GDM1 (cell line): ENCODE data around the gene ZP3.
"Not testable (repeated sequence)": the region's sequence is repeated elsewhere in the genome, so short reads cannot be mapped to it uniquely, and the experiment has no call there.

Experiments used
- DNase-seq: peaks from one replicate; lab custom pipeline; 2025; lab: John Stamatoyannopoulos, UW

ZP3 gene

GRCh38 chr7:76424413-76425111 is at the start of gene ZP3:
ZP3 (plus strand) TSS chr7:76424950; CDS start chr7:76424965, 15 bp downstream.
- DNase-seq, result no peak

- no peak for DNase-seq
Observed at GRCh38 chr7:76375251-76375650, 49.5 kb upstream of the ZP3 start.

- no peak for DNase-seq
Observed at GRCh38 chr7:76377186-76377918, 47.4 kb upstream of the ZP3 start.

GRCh38 chr7:76380623-76380966 is 44.2 kb upstream of the ZP3 start:
- DNase-seq, result no peak

GRCh38 chr7:76381814-76382213 is 42.9 kb upstream of the ZP3 start:
- no peak for DNase-seq

GRCh38 chr7:76383089-76383944 is 41.4 kb upstream of the ZP3 start:
- DNase-seq, result no peak

GRCh38 chr7:76386691-76387260 is 38.0 kb upstream of the ZP3 start:
- DNase-seq, result no peak

- DNase-seq, result not testable (repeated sequence)
Observed at GRCh38 chr7:76387789-76388188, 37.0 kb upstream of the ZP3 start.

GRCh38 chr7:76390092-76390491 is 34.7 kb upstream of the ZP3 start:
- no peak for DNase-seq

GRCh38 chr7:76392531-76393115 is 32.1 kb upstream of the ZP3 start:
- DNase-seq, result no peak

GRCh38 chr7:76393116-76394031 is 31.4 kb upstream of the ZP3 start:
- DNase-seq, result peak; percentile 83

- DNase-seq, result no peak
Observed at GRCh38 chr7:76394957-76395356, 29.8 kb upstream of the ZP3 start.

GRCh38 chr7:76395605-76395964 is 29.2 kb upstream of the ZP3 start:
- DNase-seq, result not testable (repeated sequence)

- DNase-seq, result no peak
Observed at GRCh38 chr7:76395965-76396726, 28.6 kb upstream of the ZP3 start.

GRCh38 chr7:76396864-76397263 is 27.9 kb upstream of the ZP3 start:
- no peak for DNase-seq

GRCh38 chr7:76397409-76398183 is 27.2 kb upstream of the ZP3 start:
- peak; percentile 55 for DNase-seq

GRCh38 chr7:76400248-76400647 is 24.5 kb upstream of the ZP3 start:
- DNase-seq, result no peak

- not testable (repeated sequence) for DNase-seq
Observed at GRCh38 chr7:76403097-76403496, 21.7 kb upstream of the ZP3 start.

- peak; percentile 72 for DNase-seq
Observed at GRCh38 chr7:76403780-76404494, 20.8 kb upstream of the ZP3 start.
